Astrocyte of the cerebellum (primary cell): ENCODE results near the gene MYBPC2.
"Not testable (repeated sequence)": the region's sequence is repeated elsewhere in the genome, so short reads cannot be mapped to it uniquely, and the experiment has no call there.

ENCODE experiments used
- DNase-seq: peaks from one replicate; pipeline ENCODE4 v3.0.0-alpha.2; 2011; ENCODE audit warnings: low read depth
- H3K4me3 ChIP-seq: 2 replicates; pipeline ENCODE4 v1.5.1; 2011; ENCODE audit warnings: mild to moderate bottlenecking, low read depth, low read length, moderate library complexity
- in situ Hi-C: cut with HindIII; loops from 2 replicates; pipeline ENCODE4 v1.10.0; 2017; ENCODE audit warnings: low sequenced_read_pairs
- TF ChIP-seq, protein P1 (sequence below): IDR thresholded peaks from 2 replicates; pipeline ENCODE4 v1.5.1; 2012; ENCODE audit warnings: low read length, low read depth, moderate library complexity, mild to moderate bottlenecking; ENCODE audit errors: missing control alignments

MYBPC2 gene

DNA sequence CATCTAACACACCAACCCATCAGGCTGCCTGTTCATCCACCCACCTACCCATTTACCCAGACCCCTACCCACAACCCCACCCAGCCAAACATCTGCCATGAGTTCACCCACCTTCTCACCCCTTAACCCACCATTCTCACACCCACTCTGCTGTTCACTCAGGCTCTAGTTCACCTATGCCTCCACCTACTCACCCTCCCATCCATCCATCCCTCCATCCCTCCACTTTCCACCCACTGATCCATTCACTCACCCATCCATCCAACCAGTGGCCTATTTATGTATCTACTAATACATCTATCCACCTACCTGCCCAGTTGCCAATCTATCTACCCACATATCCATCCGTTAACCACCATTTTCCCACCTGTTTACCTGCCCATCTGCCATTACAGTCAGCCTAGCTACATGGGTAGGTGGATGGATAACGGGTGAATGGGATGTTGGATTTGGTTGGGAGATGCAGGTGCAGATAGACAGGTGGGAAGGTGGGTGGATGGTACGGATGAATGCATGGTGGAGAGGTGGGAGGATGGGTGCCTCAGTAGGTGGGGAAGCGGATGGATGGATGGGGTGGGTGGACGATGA is 5.3 kb downstream of the MYBPC2 start:
- in situ Hi-C loops = no loop called here
- H3K4me3 ChIP-seq = no peak overlapping the region
- TF ChIP-seq, protein P1, sequence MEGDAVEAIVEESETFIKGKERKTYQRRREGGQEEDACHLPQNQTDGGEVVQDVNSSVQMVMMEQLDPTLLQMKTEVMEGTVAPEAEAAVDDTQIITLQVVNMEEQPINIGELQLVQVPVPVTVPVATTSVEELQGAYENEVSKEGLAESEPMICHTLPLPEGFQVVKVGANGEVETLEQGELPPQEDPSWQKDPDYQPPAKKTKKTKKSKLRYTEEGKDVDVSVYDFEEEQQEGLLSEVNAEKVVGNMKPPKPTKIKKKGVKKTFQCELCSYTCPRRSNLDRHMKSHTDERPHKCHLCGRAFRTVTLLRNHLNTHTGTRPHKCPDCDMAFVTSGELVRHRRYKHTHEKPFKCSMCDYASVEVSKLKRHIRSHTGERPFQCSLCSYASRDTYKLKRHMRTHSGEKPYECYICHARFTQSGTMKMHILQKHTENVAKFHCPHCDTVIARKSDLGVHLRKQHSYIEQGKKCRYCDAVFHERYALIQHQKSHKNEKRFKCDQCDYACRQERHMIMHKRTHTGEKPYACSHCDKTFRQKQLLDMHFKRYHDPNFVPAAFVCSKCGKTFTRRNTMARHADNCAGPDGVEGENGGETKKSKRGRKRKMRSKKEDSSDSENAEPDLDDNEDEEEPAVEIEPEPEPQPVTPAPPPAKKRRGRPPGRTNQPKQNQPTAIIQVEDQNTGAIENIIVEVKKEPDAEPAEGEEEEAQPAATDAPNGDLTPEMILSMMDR = no peak
- DNase-seq = no peak

DNA sequence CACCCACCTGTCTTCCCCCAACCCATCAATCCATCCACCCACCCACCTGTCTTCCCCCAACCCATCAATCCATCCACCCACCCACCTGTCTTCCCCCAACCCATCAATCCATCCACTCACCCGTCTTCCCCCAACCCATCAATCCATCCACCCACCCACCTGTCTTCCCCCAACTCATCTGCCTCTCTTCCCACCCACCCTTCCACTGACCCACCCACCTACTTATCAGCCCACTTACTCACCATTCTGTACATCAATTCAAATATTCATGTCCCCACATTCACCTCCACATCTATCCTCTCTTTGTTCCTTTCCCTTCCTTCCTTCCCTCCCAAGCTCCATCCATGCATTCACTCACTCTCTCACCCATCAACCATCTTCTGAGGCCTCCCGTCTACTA is 6.4 kb downstream of the MYBPC2 start:
- H3K4me3 ChIP-seq, DNase-seq, in situ Hi-C loops: not testable (repeated sequence)

DNA sequence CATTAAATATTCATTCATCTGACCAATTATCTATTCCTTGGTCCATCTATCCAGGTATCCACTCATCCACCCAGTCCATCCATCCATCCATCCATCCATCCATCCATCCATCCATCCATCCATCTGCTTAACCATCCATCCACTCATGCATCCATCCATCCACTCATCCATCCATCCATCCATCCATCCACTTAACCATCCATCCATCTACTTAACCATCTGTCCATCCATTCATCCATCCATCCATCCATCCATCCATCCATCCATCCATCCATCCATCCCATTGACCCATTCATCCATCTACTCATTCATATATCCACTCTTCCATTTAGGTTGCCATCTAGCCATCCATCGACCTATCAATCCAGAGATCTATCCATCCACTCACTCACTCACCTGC is 11.4 kb downstream of the MYBPC2 start:
- DNase-seq = no peak
- H3K4me3 ChIP-seq = no peak overlapping the region
- TF ChIP-seq, protein P1 = no peak
- in situ Hi-C loops = no loop called here

DNA sequence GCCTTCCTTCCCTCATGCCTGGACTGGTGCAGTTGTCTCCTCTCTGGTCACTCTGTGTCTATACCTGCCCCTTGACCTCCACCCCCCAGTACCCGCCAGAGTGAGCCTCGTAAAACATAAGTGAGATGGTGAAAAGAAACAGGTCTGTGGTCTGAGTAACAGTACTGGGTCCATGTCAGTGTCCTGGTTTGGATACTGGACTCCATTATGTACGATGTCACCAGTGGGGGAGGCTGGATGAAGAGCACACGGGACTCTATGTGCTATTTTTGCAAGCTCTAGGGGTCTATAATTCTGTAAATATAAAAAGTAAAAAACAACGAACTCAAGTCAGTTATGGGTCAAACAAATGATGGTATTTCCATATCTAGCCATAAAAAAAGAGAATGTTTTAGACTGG is 14.4 kb downstream of the MYBPC2 start:
- in situ Hi-C loops = no loop called here
- no peak overlapping the region for H3K4me3 ChIP-seq
- no peak for DNase-seq
- TF ChIP-seq, protein P1 = no peak

DNA sequence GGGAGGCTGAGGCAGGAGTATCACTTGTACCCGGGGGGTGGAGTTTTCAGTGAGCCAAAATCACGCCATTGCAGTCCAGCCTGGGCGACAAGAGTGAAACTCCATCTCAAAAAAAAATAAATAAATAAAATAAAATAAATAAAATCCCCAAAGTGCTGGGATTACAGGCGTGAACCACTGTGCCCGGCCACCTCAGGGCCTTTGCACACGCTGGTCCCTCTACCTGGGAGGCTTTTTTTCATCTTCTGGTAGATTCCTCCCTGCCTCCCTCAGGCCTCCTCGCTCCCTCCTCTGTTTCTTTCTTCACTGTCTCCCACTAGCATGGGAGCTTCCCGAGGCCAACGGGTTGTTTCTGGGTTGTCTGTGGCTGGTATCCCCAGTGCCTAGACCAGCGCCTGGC is 15.1 kb downstream of the MYBPC2 start:
- no peak for DNase-seq
- in situ Hi-C loops = no loop called here
- TF ChIP-seq, protein P1 = no peak
- H3K4me3 ChIP-seq = no peak overlapping the region

DNA sequence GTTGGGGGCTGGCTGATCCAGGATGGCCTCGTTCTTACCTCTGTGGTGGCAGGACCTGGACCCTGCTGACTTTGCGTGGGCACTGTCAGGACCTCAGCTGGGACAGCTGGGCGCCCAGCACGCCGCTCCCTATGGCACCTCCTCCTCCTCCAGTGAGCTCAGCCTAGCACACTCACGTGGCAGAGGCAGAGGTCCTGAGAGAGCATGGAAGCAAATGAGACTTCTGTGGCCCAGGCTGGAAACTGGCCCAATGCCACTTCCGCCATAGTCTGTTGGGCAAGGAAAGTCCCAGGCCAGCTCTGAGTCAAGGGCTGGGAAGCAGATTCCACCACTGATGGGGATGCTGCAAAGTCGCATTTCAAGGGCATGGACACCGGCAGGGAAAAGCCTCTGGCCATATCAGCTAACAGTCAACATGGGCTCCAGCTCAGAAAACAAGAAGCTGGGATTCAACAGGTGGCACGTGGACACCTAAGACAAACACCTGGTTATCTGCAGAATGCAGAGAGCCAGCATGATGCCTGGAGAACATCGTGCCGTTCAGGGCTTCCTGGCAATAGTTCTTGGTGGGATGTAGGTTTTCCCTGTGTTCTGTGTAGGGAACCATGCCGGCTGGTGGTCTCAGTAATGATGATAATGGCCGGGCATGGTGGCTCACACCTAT is 16.7 kb downstream of the MYBPC2 start:
- no peak overlapping the region for H3K4me3 ChIP-seq
- no peak for DNase-seq
- in situ Hi-C loops = no loop called here
- TF ChIP-seq, protein P1 = no peak

DNA sequence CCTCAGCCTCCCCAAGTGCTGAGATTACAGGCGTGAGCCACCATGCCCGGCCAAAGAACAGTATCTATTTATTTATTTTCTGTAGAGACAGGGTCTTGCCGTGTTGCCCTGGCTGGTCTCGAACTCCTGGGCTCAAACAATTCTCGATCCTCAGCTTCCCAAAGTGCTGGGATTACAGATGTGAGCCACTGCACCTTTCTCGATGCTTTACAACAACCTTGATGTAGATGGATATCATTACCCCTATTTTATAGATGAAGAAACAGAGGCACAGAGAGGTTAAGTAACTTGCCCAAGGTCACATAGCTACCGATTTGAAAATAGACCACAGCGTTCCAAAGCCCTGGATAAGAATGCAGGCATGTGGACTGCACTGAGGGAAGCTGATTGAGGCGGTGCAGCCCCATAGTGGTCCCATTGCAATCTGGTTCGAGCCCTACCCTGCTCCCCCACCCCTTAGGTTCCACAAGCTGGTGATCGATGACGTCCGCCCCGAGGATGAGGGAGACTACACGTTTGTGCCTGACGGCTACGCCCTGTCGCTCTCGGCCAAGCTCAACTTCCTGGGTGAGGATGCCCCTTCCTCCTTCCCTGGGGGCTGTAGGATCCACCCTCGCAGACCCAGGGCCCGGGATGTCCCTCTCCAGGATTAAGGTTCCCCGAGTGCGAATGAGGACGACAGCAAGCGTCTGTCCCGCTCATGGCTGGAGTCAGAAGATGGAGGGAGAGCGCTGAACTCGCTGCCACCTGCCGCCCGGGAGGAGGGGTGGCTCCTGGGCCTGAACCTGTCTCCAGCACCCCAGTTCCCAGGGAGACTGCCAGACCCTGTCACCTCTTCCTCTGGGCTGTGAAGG is 17.9 kb downstream of the MYBPC2 start:
- no peak overlapping the region for H3K4me3 ChIP-seq
- in situ Hi-C loops = no loop called here
- TF ChIP-seq, protein P1 = no peak
- no peak for DNase-seq
